T-cell (primary cell): ENCODE data around the gene FBXO11. TPM values are rescaled to one million over a fixed set of nuclear protein-coding genes. Genes with fewer than 3 reads are reported as not detected.

Source experiments
- ATAC-seq, 4 experiments: fragments of 200-7000 bp in 3 of 4; fragments of 150-1000 bp in 1 of 4; cut with Tn5 transposase; replicated peaks in 1 of 4; 1 replicate in 3 of 4; 2 replicates in 1 of 4; pipeline ENCODE4 v1.10.0; 2021; ENCODE audit warnings: moderate library complexity in 3 of 4, mild to moderate bottlenecking in 2 of 4, moderate number of reproducible peaks in 1 of 4
- CTCF ChIA-PET, 2 donors: fragments of 300-600 bp; sonication (Branson Sonifier 250); formaldehyde crosslinking; loops; one replicate each; lab custom pipeline; 2022; ENCODE audit warnings: antibody characterized with exemption in 2 of 2; lab: Charles Lee
- POLR2A ChIA-PET, 2 donors: fragments of 300-600 bp; sonication (Branson Sonifier 250); formaldehyde crosslinking; loops; one replicate each; lab custom pipeline; 2022; ENCODE audit warnings: antibody characterized with exemption in 2 of 2; lab: Charles Lee
- DNase-seq, 35 experiments: peaks; one replicate each; pipeline versions ENCODE4 v3.0.0 to v3.0.0-alpha.2; 2013 to 2023
- H3K27ac ChIP-seq: one replicate; pipeline ENCODE4 v1.5.1; 2013; ENCODE audit warnings: low read length
- H3K27me3 ChIP-seq, 2 experiments: replicated peaks in 1 of 2; 1 replicate in 1 of 2; 2 replicates in 1 of 2; pipeline versions ENCODE4 v1.6.1 to v1.7.0; 2013; ENCODE audit warnings: low read length in 1 of 2, mixed read lengths in 1 of 2; ENCODE audit not compliant: control insufficient read depth in 2 of 2, insufficient read depth in 2 of 2; ENCODE audit errors: extremely low read depth in 1 of 2
- H3K36me3 ChIP-seq, 2 donors: 1 replicate in 1 of 2; 2 replicates in 1 of 2; pipeline versions ENCODE4 v1.6.1 to v1.7.0; 2013; ENCODE audit warnings: low read length in 1 of 2; ENCODE audit not compliant: control insufficient read depth in 2 of 2, insufficient read depth in 1 of 2; ENCODE audit errors: extremely low read depth in 1 of 2
- H3K4me1 ChIP-seq, 2 experiments: 1 replicate in 1 of 2; 2 replicates in 1 of 2; pipeline versions ENCODE4 v1.6.1 to v1.7.0; 2013; ENCODE audit warnings: low read length in 2 of 2, mixed read lengths in 1 of 2; ENCODE audit not compliant: insufficient read depth in 2 of 2, control insufficient read depth in 1 of 2; ENCODE audit errors: extremely low read depth in 1 of 2
- H3K4me3 ChIP-seq, 2 donors: 1 replicate in 1 of 2; 2 replicates in 1 of 2; pipeline versions ENCODE4 v1.5.1 to v1.7.0; 2013; ENCODE audit warnings: mild to moderate bottlenecking in 2 of 2, low read length in 1 of 2, moderate library complexity in 1 of 2; ENCODE audit not compliant: control insufficient read depth in 1 of 2; ENCODE audit errors: extremely low read depth in 1 of 2
- H3K9me3 ChIP-seq: 2 replicates; pipeline ENCODE4 v1.7.0; 2013
- H3K27ac Mint-ChIP-seq, 2 donors: one replicate each; pipeline ENCODE4 v1.8.0; 2020 to 2021; ENCODE audit warnings: mild to moderate bottlenecking in 2 of 2, mixed read lengths in 2 of 2
- H3K27me3 Mint-ChIP-seq, 2 donors: one replicate each; pipeline ENCODE4 v1.8.0; 2021 to 2022; ENCODE audit warnings: mixed read lengths in 2 of 2
- H3K36me3 Mint-ChIP-seq: one replicate; pipeline ENCODE4 v1.8.0; 2021; ENCODE audit warnings: mixed read lengths
- H3K4me1 Mint-ChIP-seq, 3 donors: one replicate each; pipeline ENCODE4 v1.8.0; 2020 to 2022; ENCODE audit warnings: mixed read lengths in 3 of 3, mild to moderate bottlenecking in 1 of 3
- H3K4me3 Mint-ChIP-seq, 3 donors: one replicate each; pipeline ENCODE4 v1.8.0; 2020 to 2022; ENCODE audit warnings: mild to moderate bottlenecking in 3 of 3, mixed read lengths in 3 of 3, moderate library complexity in 3 of 3
- H3K9me3 Mint-ChIP-seq, 3 donors: one replicate each; pipeline ENCODE4 v1.8.0; 2020 to 2022; ENCODE audit warnings: mixed read lengths in 3 of 3
- WGBS: methylation state at CpG from one replicate; pipeline ENCODE4 v1.1.5; 2013; ENCODE audit warnings: missing lambda C conversion rate; ENCODE audit not compliant: insufficient coverage; 5-methylcytosine and 5-hydroxymethylcytosine counted together
- total RNA-seq, 35 experiments: library from RNA in 6 of 35; stranded (reverse) in 6 of 35; fragments of 120-200 nt in 1 of 35; gene quantifications; one replicate each; pipeline versions ENCODE4 v1.2.1 to v1.2.4 and lab custom pipeline; 2013 to 2026

The FBXO11 gene
- total RNA-seq, 5 donors from 2014 or later (not counting 1 experiment from before 2014, with no cell fraction given) = 70.2 to 90.0 (median 74.6) TPM

- H3K27ac ChIP-seq = no peak overlapping the region
- H3K27me3 Mint-ChIP-seq = no peaks in the 10 kb centered on the region
- no peak overlapping the region for H3K4me3 ChIP-seq
- DNase-seq (no peak), ATAC-seq (no peak)
- H3K36me3 Mint-ChIP-seq = peaks cover 38% of the 10 kb centered on the region
- no peak overlapping the region for H3K27ac Mint-ChIP-seq
- peaks cover 5 to 51% of the 10 kb centered on the region in 2 donors for H3K36me3 ChIP-seq
- no peaks in the 10 kb centered on the region for H3K9me3 Mint-ChIP-seq
- no peaks in the 10 kb centered on the region for H3K9me3 ChIP-seq
- H3K4me1 ChIP-seq = no peaks in the 10 kb centered on the region
- CTCF ChIA-PET = no interaction called here
- POLR2A ChIA-PET = no interaction called here
- H3K4me3 Mint-ChIP-seq = no peak overlapping the region
- no peaks in the 10 kb centered on the region for H3K4me1 Mint-ChIP-seq
- no peaks in the 10 kb centered on the region for H3K27me3 ChIP-seq
Observed at GRCh38 chr2:47822518-47822917, 83.8 kb downstream of the FBXO11 start.

- no peak overlapping the region for H3K27ac ChIP-seq
- peaks cover 6 to 68% of the 10 kb centered on the region in 2 donors for H3K36me3 ChIP-seq
- no peaks in the 10 kb centered on the region for H3K4me1 Mint-ChIP-seq
- ATAC-seq (no peak), DNase-seq (no peak)
- no peaks in the 10 kb centered on the region for H3K9me3 Mint-ChIP-seq
- H3K9me3 ChIP-seq = no peaks in the 10 kb centered on the region
- no CpG with 5 or more reads among the region's 3 CpGs for WGBS
- peaks cover 46% of the 10 kb centered on the region for H3K36me3 Mint-ChIP-seq
- no peak overlapping the region for H3K4me3 Mint-ChIP-seq
- CTCF ChIA-PET = interaction anchor here in 1 of 2 donors (0.6 kb wide), 1 partner anchor 83 kb away, joined by 4 read pairs; no protein-coding TSS in a partner anchor
- POLR2A ChIA-PET = no interaction called here
- H3K27me3 Mint-ChIP-seq = no peaks in the 10 kb centered on the region
- no peak overlapping the region for H3K4me3 ChIP-seq
- H3K27me3 ChIP-seq = no peaks in the 10 kb centered on the region
- no peaks in the 10 kb centered on the region for H3K4me1 ChIP-seq
- no peak overlapping the region for H3K27ac Mint-ChIP-seq
Observed at GRCh38 chr2:47819834-47820233, 86.5 kb downstream of the FBXO11 start.

GRCh38 chr2:47818777-47819176 lies 87.5 kb downstream of the FBXO11 start:
- H3K36me3 ChIP-seq = peaks cover 6 to 75% of the 10 kb centered on the region in 2 donors

DNA sequence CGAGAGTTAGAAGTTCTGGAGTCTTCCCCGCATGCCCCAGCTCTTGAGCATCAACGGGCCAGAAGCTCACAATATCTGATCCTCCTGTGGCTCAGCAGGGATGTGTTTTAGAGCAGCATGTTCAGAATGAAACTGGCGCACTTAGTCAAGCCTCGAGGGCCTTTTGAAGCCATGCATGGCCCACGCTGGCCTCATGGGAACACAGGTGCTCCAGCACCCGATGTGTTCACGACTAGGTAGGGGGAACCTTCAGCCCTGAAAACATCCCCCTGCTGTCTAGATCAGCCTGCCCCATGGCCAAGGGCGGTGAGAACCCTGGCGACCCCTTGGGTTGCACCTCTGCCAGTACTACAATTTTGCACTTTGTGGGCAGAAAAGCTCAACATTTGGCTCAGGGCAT lies 90.5 kb downstream of the FBXO11 start:
- Histone ChIP-seq H3K27me3 (no peaks in the 10 kb centered on the region), H3K4me3 (no peak overlapping the region), H3K4me1 (no peaks in the 10 kb centered on the region), H3K27ac (no peak overlapping the region), H3K9me3 (no peaks in the 10 kb centered on the region), H3K36me3 (peaks cover 6 to 75% of the 10 kb centered on the region in 2 donors)
- ChIA-PET CTCF (interaction anchor here in 1 of 2 donors (0.6 kb wide), 1 partner anchor 49 kb away, joined by 4 read pairs; no protein-coding TSS in a partner anchor), POLR2A (no interaction called here)
- WGBS = 86% methylated on average over 7 of the region's 10 CpGs
- Mint-ChIP-seq H3K4me1 (peaks cover 0 to 19% (median 6%) of the 10 kb centered on the region in 3 donors), H3K4me3 (no peak overlapping the region), H3K27ac (no peak overlapping the region), H3K36me3 (peaks cover 59% of the 10 kb centered on the region), H3K27me3 (no peaks in the 10 kb centered on the region), H3K9me3 (no peaks in the 10 kb centered on the region)
- DNase-seq (no peak), ATAC-seq (no peak)

More at GRCh38 chr2:47818777-47819176, 87.5 kb downstream of the FBXO11 start:
- H3K36me3 Mint-ChIP-seq = peaks cover 46% of the 10 kb centered on the region
- Histone ChIP-seq H3K4me3 (no peak overlapping the region), H3K4me1 (no peaks in the 10 kb centered on the region), H3K9me3 (no peaks in the 10 kb centered on the region), H3K27me3 (no peaks in the 10 kb centered on the region), H3K27ac (no peak overlapping the region)
- no peak for DNase-seq
- no peaks in the 10 kb centered on the region for H3K27me3 Mint-ChIP-seq
- H3K4me1 Mint-ChIP-seq = peaks cover 0 to under 1% (median 0%) of the 10 kb centered on the region in 3 donors
- no peak for ATAC-seq
- H3K9me3 Mint-ChIP-seq = no peaks in the 10 kb centered on the region
- ChIA-PET POLR2A (no interaction called here), CTCF (interaction anchor here (0.6 kb wide), 3 partner anchors 415 to 1114 kb away, joined by 3 to 4 read pairs (median 3); no protein-coding TSS in a partner anchor)
- H3K4me3 Mint-ChIP-seq = no peak overlapping the region
- no CpG with 5 or more reads among the region's 2 CpGs for WGBS
- H3K27ac Mint-ChIP-seq = no peak overlapping the region

DNA sequence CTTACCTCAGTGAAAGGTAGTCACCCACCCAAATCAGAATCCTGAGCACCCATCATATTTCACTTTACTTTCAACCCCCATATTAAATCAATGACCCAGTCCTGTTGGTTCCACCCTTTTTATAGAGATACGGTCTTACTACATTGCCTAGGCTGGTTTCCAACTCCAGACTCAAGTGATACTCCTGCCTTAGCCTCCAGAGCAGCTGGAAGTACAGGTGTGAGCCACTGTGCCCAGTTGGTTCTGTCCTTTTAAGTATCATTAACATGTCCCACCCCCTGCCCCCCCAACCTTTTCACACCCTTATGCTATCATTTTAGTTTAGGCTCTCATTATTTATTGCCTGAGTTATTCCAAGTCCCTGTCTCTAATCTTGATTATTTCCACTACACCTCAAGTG lies 94.6 kb downstream of the FBXO11 start:
- Mint-ChIP-seq H3K9me3 (no peaks in the 10 kb centered on the region), H3K27me3 (no peaks in the 10 kb centered on the region), H3K36me3 (peaks cover 55% of the 10 kb centered on the region), H3K27ac (peak overlapping the region; percentile 58 to 76), H3K4me3 (no peak overlapping the region), H3K4me1 (peaks cover 0 to 20% (median 6%) of the 10 kb centered on the region in 3 donors)
- Histone ChIP-seq H3K9me3 (no peaks in the 10 kb centered on the region), H3K36me3 (peaks cover 0 to 60% of the 10 kb centered on the region in 2 donors), H3K27ac (no peak overlapping the region), H3K4me1 (no peaks in the 10 kb centered on the region), H3K27me3 (no peaks in the 10 kb centered on the region), H3K4me3 (no peak overlapping the region)
- ChIA-PET CTCF (no interaction called here), POLR2A (no interaction called here)
- WGBS = 100% methylated on average over 1 of the region's 1 CpG
- ATAC-seq (no peak), DNase-seq (no peak)

GRCh38 chr2:47810850-47811249 lies 95.4 kb downstream of the FBXO11 start:
- CTCF ChIA-PET = interaction anchor here in 1 of 2 donors (0.5 kb wide), 1 partner anchor 361 kb away, joined by 4 read pairs; no protein-coding TSS in a partner anchor
- POLR2A ChIA-PET = no interaction called here
- no peak for ATAC-seq
- Mint-ChIP-seq H3K27me3 (no peaks in the 10 kb centered on the region), H3K27ac (peak overlapping the region; percentile 76 to 78), H3K4me3 (no peak overlapping the region), H3K4me1 (peaks cover 0 to 20% (median 6%) of the 10 kb centered on the region in 3 donors), H3K36me3 (peaks cover 58% of the 10 kb centered on the region), H3K9me3 (no peaks in the 10 kb centered on the region)
- no peak overlapping the region for H3K4me3 ChIP-seq
- H3K9me3 ChIP-seq = no peaks in the 10 kb centered on the region
- DNase-seq = no peak
- H3K36me3 ChIP-seq = peaks cover 4 to 60% of the 10 kb centered on the region in 2 donors
- no peaks in the 10 kb centered on the region for H3K27me3 ChIP-seq
- H3K27ac ChIP-seq = no peak overlapping the region
- H3K4me1 ChIP-seq = no peaks in the 10 kb centered on the region
